Measurements from ENCODE around the gene SLC25A34. TPM values are rescaled to one million over a fixed set of nuclear protein-coding genes. Genes with fewer than 3 reads are reported as not detected.

Gene SLC25A34
- total and polyA plus RNA-seq, 4 donors = 1.6 to 4.2 (median 2.2) TPM

- Histone ChIP-seq H3K4me3 (no peak overlapping the region), H3K27me3 (ENCODE audit: control insufficient read depth in 3 of 3, insufficient read depth in 3 of 3, low read length in 2 of 3) (no peaks in the 10 kb centered on the region), H3K4me1 (ENCODE audit: control insufficient read depth in 5 of 5, insufficient read depth in 5 of 5, low read length in 5 of 5) (peaks cover 0 to 14% (median 7%) of the 10 kb centered on the region in 5 donors), H3K9ac (ENCODE audit: insufficient read depth in 1 of 2, low read length in 2 of 2) (no peak overlapping the region), H3K9me3 (ENCODE audit: control insufficient read depth in 4 of 4, insufficient read depth in 3 of 4, low read length in 3 of 4) (no peaks in the 10 kb centered on the region), H3K27ac (ENCODE audit: low read depth in 1 of 2, low read length in 1 of 2) (no peak overlapping the region), H3K36me3 (ENCODE audit: control insufficient read depth in 4 of 4, insufficient read depth in 4 of 4, low read length in 4 of 4) (peaks cover 0 to 50% (median 9%) of the 10 kb centered on the region in 4 donors)
- ATAC-seq (ENCODE audit: insufficient read depth, low FRiP score) (no peak), DNase-seq (peak in 1 of 3 donors; percentile 9)
- TF ChIP-seq, protein P1, sequence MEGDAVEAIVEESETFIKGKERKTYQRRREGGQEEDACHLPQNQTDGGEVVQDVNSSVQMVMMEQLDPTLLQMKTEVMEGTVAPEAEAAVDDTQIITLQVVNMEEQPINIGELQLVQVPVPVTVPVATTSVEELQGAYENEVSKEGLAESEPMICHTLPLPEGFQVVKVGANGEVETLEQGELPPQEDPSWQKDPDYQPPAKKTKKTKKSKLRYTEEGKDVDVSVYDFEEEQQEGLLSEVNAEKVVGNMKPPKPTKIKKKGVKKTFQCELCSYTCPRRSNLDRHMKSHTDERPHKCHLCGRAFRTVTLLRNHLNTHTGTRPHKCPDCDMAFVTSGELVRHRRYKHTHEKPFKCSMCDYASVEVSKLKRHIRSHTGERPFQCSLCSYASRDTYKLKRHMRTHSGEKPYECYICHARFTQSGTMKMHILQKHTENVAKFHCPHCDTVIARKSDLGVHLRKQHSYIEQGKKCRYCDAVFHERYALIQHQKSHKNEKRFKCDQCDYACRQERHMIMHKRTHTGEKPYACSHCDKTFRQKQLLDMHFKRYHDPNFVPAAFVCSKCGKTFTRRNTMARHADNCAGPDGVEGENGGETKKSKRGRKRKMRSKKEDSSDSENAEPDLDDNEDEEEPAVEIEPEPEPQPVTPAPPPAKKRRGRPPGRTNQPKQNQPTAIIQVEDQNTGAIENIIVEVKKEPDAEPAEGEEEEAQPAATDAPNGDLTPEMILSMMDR (IDR thresholded peaks at IDR 0.05; ENCODE audit: control extremely low read depth, extremely low read depth) = no peak
- 84 to 86% methylated on average over 13 of the region's 13 CpGs for WGBS, 2 donors
Measured at GRCh38 chr1:15734296-15734695, 1.8 kb upstream of the SLC25A34 start.

DNA sequence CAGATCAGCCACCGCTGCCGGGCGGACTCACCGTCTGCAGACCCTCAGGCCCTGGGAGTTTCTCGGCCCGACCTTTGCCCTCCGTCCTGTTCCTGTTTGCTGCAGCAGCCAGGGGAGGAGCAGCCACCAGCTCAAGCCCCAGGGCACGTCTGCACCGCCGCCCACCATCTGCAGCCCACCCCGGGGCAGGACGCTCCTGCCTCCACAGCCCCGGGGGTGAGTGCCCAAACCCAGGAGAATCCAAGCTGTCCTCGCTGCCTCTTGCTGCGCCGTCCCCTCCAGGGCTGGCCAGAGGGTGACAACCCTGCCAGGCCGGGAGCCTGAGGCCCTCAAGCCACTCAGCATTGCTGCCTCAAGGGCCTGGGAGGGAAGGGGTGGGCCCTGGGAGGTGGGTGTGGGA lies 1.2 kb upstream of the SLC25A34 start:
- DNase-seq (no peak), ATAC-seq (ENCODE audit: insufficient read depth, low FRiP score) (no peak)
- no peak overlapping the region for H3K9ac ChIP-seq (ENCODE audit: insufficient read depth in 1 of 2, low read length in 2 of 2)

DNA sequence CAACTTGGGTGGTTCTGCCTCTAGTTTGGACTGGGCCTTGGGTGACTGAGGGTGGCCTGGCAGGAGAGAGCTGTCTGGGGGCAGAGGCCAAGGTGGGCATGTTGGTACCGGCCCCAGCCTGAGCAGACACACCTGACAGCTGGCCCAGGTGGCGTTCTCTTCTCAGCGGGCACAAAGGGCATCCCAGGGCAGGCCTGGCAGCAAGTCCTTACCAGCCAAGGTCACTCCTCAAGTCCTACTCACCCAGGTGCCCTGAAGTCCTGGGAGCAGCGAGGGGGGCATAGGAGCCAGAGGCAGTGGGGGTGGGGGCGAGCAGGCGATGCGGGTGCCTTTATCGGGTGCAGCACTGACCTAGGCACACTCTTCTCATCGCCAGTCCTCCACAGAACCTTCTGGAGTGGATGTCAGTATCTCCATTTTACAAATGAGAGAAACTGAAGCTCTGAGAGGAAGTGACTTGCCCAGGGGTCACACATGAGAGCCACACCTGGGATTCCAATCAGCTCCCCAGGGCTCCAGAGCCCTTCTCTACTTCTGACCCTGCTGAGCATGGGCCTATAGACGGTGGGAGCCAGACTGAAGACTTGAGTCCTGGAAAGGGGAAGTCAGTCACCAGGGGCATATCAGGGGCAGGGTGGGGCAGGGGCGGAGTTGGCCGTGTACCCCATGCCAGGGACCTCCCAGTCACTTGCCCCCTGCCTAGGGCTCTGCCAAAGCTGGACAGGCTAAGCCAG lies 587 bp upstream of the SLC25A34 start:
- H3K4me3 ChIP-seq = no peak overlapping the region
- H3K9me3 ChIP-seq (ENCODE audit: control insufficient read depth in 4 of 4, insufficient read depth in 3 of 4, low read length in 3 of 4) = no peaks in the 10 kb centered on the region
- peak overlapping the region; percentile 55 to 66 for H3K27ac ChIP-seq (ENCODE audit: low read depth in 1 of 2, low read length in 1 of 2)
- peaks cover 0 to 14% (median 7%) of the 10 kb centered on the region in 5 donors for H3K4me1 ChIP-seq (ENCODE audit: control insufficient read depth in 5 of 5, insufficient read depth in 5 of 5, low read length in 5 of 5)
- no peak for DNase-seq
- H3K36me3 ChIP-seq (ENCODE audit: control insufficient read depth in 4 of 4, insufficient read depth in 4 of 4, low read length in 4 of 4) = peaks cover 0 to 43% (median 8%) of the 10 kb centered on the region in 4 donors
- TF ChIP-seq, protein P1 (IDR thresholded peaks at IDR 0.05; ENCODE audit: control extremely low read depth, extremely low read depth) = no peak
- no peaks in the 10 kb centered on the region for H3K27me3 ChIP-seq (ENCODE audit: control insufficient read depth in 3 of 3, insufficient read depth in 3 of 3, low read length in 2 of 3)
- WGBS, 2 donors = 76 to 79% methylated on average over 12 of the region's 12 CpGs
- ATAC-seq (ENCODE audit: insufficient read depth, low FRiP score) = no peak
- H3K9ac ChIP-seq (ENCODE audit: insufficient read depth in 1 of 2, low read length in 2 of 2) = no peak overlapping the region

More for the DNA sequence above, 1.2 kb upstream of the SLC25A34 start:
- Histone ChIP-seq H3K4me3 (no peak overlapping the region), H3K27me3 (ENCODE audit: control insufficient read depth in 3 of 3, insufficient read depth in 3 of 3, low read length in 2 of 3) (no peaks in the 10 kb centered on the region), H3K9me3 (ENCODE audit: control insufficient read depth in 4 of 4, insufficient read depth in 3 of 4, low read length in 3 of 4) (no peaks in the 10 kb centered on the region), H3K4me1 (ENCODE audit: control insufficient read depth in 5 of 5, insufficient read depth in 5 of 5, low read length in 5 of 5) (peaks cover 0 to 14% (median 7%) of the 10 kb centered on the region in 5 donors), H3K36me3 (ENCODE audit: control insufficient read depth in 4 of 4, insufficient read depth in 4 of 4, low read length in 4 of 4) (peaks cover 0 to 45% (median 9%) of the 10 kb centered on the region in 4 donors), H3K27ac (ENCODE audit: low read depth in 1 of 2, low read length in 1 of 2) (peak overlapping the region in 1 of 2 donors; percentile 66)
- TF ChIP-seq, protein P1 (IDR thresholded peaks at IDR 0.05; ENCODE audit: control extremely low read depth, extremely low read depth) = no peak
- WGBS, 2 donors = 75 to 92% methylated on average over 17 of the region's 17 CpGs
